HL-60 (cell line): Measurements from ENCODE around the gene CDC20.

Experiments
- DNase-seq, 2 experiments: peaks; one replicate each; pipeline ENCODE4 v3.0.0-alpha.2; 2010 to 2020; ENCODE audit warnings: low read depth in 1 of 2, low spot score in 1 of 2
- H3K27ac ChIP-seq: fragments of 250-450 bp; sonication (Bioruptor Pico); replicated peaks from 2 replicates; pipeline ENCODE4 v1.5.1; 2020; ENCODE audit warnings: mild to moderate bottlenecking, moderate library complexity
- H3K27me3 ChIP-seq: fragments of 250-450 bp; sonication (Bioruptor Pico); 2 replicates; pipeline ENCODE4 v1.5.1; 2021; ENCODE audit warnings: mild to moderate bottlenecking, moderate library complexity; ENCODE audit not compliant: insufficient read depth, poor library complexity, severe bottlenecking
- H3K4me3 ChIP-seq: replicated peaks from 2 replicates; pipeline ENCODE4 v1.5.1; 2011; ENCODE audit warnings: mild to moderate bottlenecking, control low read depth, low read length; ENCODE audit not compliant: insufficient read depth
- GABPA ChIP-seq: IDR thresholded peaks from 2 replicates; pipeline ENCODE4 v1.6.1; 2012; ENCODE audit warnings: low read depth
- POLR2AphosphoS5 ChIP-seq: IDR thresholded peaks from 2 replicates; pipeline ENCODE4 v1.6.1; 2012; ENCODE audit warnings: low read depth
- SPI1 ChIP-seq: IDR thresholded peaks from 2 replicates; pipeline ENCODE4 v1.6.1; 2012; ENCODE audit warnings: low read depth, mild to moderate bottlenecking, borderline replicate concordance
- TF ChIP-seq, protein P1 (sequence below): IDR thresholded peaks from one replicate; pipeline ENCODE4 v1.5.1; 2011; ENCODE audit warnings: low read length, control low read depth, inconsistent platforms; ENCODE audit not compliant: insufficient read depth
- TF ChIP-seq, protein P2 (sequence below): IDR thresholded peaks from 2 replicates; pipeline ENCODE4 v1.6.1; 2012; ENCODE audit warnings: low read depth; ENCODE audit not compliant: insufficient replicate concordance

Gene CDC20

DNA sequence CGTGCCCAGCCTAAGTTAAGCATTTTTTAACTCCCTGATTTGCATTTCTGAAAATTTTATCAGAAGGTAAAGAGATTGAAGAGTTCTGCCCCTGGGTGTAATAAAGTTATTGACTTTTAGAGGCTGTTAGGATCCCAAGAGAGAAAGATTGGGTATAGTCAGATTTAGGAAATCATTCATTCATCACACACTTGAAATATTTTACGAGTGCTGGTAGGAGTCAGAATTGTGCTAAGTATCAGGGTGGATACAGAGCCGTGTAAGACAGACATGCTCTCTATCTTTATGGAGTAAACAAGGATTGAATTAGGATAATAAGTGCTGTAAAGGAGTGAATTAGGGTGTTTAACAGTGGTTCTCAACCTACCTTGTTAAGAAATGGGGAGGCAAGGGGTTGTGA lies 33.9 kb downstream of the CDC20 start:
- no peak overlapping the region for H3K27ac ChIP-seq
- no peaks in the 10 kb centered on the region for H3K27me3 ChIP-seq
- TF ChIP-seq, protein P1, sequence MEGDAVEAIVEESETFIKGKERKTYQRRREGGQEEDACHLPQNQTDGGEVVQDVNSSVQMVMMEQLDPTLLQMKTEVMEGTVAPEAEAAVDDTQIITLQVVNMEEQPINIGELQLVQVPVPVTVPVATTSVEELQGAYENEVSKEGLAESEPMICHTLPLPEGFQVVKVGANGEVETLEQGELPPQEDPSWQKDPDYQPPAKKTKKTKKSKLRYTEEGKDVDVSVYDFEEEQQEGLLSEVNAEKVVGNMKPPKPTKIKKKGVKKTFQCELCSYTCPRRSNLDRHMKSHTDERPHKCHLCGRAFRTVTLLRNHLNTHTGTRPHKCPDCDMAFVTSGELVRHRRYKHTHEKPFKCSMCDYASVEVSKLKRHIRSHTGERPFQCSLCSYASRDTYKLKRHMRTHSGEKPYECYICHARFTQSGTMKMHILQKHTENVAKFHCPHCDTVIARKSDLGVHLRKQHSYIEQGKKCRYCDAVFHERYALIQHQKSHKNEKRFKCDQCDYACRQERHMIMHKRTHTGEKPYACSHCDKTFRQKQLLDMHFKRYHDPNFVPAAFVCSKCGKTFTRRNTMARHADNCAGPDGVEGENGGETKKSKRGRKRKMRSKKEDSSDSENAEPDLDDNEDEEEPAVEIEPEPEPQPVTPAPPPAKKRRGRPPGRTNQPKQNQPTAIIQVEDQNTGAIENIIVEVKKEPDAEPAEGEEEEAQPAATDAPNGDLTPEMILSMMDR: no peak
- TF ChIP-seq POLR2AphosphoS5 (no peak), GABPA (no peak), SPI1 (no peak)
- TF ChIP-seq, protein P2, sequence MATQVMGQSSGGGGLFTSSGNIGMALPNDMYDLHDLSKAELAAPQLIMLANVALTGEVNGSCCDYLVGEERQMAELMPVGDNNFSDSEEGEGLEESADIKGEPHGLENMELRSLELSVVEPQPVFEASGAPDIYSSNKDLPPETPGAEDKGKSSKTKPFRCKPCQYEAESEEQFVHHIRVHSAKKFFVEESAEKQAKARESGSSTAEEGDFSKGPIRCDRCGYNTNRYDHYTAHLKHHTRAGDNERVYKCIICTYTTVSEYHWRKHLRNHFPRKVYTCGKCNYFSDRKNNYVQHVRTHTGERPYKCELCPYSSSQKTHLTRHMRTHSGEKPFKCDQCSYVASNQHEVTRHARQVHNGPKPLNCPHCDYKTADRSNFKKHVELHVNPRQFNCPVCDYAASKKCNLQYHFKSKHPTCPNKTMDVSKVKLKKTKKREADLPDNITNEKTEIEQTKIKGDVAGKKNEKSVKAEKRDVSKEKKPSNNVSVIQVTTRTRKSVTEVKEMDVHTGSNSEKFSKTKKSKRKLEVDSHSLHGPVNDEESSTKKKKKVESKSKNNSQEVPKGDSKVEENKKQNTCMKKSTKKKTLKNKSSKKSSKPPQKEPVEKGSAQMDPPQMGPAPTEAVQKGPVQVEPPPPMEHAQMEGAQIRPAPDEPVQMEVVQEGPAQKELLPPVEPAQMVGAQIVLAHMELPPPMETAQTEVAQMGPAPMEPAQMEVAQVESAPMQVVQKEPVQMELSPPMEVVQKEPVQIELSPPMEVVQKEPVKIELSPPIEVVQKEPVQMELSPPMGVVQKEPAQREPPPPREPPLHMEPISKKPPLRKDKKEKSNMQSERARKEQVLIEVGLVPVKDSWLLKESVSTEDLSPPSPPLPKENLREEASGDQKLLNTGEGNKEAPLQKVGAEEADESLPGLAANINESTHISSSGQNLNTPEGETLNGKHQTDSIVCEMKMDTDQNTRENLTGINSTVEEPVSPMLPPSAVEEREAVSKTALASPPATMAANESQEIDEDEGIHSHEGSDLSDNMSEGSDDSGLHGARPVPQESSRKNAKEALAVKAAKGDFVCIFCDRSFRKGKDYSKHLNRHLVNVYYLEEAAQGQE: no peak
- no peak for DNase-seq
- H3K4me3 ChIP-seq: no peak overlapping the region

DNA sequence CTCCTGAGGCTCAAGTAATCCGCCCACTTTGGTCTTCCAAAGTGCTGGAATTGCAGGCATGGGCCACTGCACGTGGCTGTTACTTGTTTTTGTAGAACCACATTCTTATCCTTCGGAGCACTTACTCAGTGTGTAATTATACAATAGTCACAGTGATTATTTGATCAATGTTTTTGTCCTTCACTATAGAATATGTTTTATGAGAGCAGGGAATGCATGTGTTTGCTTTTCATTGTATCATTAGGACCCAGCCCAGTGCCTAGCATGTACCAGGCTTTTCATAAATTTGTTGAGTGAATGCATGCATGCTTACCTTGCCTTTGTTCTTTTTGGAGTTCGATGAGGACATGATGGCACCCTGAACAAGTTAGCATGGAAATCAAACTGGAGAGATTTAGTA lies 36.7 kb downstream of the CDC20 start:
- no peak overlapping the region for H3K27ac ChIP-seq
- no peak for DNase-seq
- TF ChIP-seq POLR2AphosphoS5 (no peak), SPI1 (no peak), GABPA (no peak)
- TF ChIP-seq, protein P2: no peak
- TF ChIP-seq, protein P1: no peak
- no peaks in the 10 kb centered on the region for H3K27me3 ChIP-seq
- H3K4me3 ChIP-seq: no peak overlapping the region

DNA sequence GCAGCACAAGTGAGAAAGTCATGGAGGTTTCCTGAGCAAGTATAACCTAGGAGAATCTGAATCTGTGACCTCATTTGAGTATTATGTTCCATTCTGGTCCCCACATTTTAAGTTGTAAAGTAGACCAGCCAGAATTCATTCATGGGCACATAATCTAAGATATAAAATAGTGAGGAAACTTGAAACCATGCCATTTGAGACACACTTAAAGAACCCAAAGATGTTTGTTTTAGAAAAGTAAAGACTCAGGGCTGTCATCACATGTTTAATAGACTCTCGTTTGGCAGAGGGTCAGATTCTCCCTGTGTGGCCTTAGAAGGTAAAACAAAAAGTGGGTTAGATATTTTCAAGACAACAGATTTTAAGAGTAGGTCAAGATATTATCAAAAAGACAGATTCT lies 37.3 kb downstream of the CDC20 start:
- TF ChIP-seq, protein P2: no peak
- TF ChIP-seq, protein P1: no peak
- TF ChIP-seq SPI1 (no peak), POLR2AphosphoS5 (no peak), GABPA (no peak)
- H3K4me3 ChIP-seq: no peak overlapping the region
- no peak overlapping the region for H3K27ac ChIP-seq

More for the DNA sequence above, 37.3 kb downstream of the CDC20 start:
- H3K27me3 ChIP-seq: no peaks in the 10 kb centered on the region
- DNase-seq: no peak
